Left colon (tissue), 2 donors: ENCODE results near the gene RAD51B. TPM values are rescaled to one million over a fixed set of nuclear protein-coding genes. Genes with fewer than 3 reads are reported as not detected.
"Not testable (repeated sequence)": the region's sequence is repeated elsewhere in the genome, so short reads cannot be mapped to it uniquely, and the experiment has no call there.

Experiments
- ATAC-seq: fragments of 200-7000 bp; cut with Tn5 transposase; one replicate; pipeline ENCODE4 v1.9.1; 2020; ENCODE audit warnings: mild to moderate bottlenecking, moderate library complexity
- DNase-seq, 2 donors: peaks; one replicate each; pipeline ENCODE4 v3.0.0-alpha.2; 2020
- intact Hi-C, 2 donors: fragments of 100-400 bp; cut with DNase I in 1 of 2; cut with micrococcal nuclease in 1 of 2; formaldehyde crosslinking; loops; one replicate each; pipeline versions ENCODE4 v1.11.2 to v1.14.0; 2022; cut with DNase I, micrococcal nuclease
- total RNA-seq, 2 donors: library from RNA; stranded (reverse); fragmentation: NEBNext Ultra II Directional; extraction: Animal tissue kit (Norgen Biotek cat#: 25700); gene quantifications; one replicate each; pipeline ENCODE4 v1.2.1, GENCODE V29; 2021
- donor health status: DM: no; HTN: no; CAD: no.
- donor health status: DM: yes; HTN: yes; CAD: no.

The RAD51B gene
- total RNA-seq, 2 donors from 2014 or later, result 13.7 to 16.8 TPM

- no peak for DNase-seq
- intact Hi-C loops, result no loop called here
- peak; percentile 43 for ATAC-seq
These were observed 345.1 kb downstream of the RAD51B start for GRCh38 chr14:68164711-68165113.

GRCh38 chr14:68165274-68165843 lies 345.8 kb downstream of the RAD51B start:
- DNase-seq (no peak), ATAC-seq (no peak)
- intact Hi-C loops, result no loop called here

DNA sequence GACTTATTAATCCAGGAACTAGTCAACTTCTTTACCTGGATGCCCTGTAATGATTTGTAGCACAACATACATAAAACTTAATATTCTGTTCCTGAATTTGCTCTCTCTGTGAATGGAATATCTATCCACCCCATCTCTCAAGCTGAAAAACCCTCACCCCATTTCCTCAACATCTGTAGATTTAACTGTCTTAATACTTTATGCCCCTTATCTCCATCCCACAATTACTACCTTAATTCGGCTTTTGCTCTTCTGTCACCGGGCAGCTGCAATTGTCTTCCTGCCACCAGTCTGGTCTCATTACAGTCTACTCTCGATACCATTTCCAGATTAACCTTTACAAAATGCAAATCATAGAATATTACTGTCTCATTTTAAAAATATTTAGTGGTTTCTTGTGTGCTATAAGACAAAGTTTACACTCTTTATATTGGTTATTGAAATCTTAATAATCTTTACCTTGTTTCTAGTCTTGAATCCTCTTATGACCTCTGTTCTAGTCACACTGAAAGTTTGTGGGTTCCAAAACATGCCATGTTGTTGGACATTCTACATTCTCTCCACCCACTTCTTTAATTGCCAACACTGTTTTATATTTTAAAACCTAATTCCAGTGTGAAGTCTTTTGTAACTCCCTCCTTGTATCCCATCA lies 347.3 kb downstream of the RAD51B start:
- ATAC-seq (no peak), DNase-seq (no peak)
- intact Hi-C loops, result no loop called here

DNA sequence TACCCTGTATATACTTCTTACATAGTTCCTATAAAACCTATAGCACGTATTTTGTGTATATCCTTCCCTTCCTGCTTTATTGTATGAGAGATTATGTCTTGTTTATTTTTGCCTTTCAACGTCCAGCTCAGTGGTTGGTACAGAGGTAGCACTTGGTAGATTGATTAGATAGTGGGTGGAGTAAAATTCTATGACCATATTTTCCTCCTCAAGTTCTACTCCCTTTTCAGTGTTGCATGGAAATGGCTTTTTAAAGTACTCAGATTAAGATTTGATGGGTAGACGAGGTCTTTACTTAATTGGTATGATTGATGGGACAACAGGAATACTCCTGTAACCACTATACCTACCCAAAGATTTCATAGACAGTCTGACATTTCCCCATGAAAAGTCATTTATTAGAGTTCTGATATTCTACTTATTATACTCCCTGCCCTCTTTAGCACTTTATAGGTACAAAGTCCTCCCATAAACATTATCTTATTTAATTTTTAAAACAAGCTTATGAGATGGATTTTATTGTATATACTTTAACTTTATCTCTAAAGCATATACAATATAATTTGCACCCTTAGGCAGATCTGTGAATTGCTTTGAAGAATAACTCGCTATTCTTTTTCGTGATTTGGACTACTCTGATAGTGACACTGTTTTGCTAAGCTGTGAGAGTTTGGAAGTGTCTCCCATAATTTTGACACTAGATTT lies 348.0 kb downstream of the RAD51B start:
- no peak for DNase-seq
- ATAC-seq, result peak; percentile 78
- intact Hi-C loops, result no loop called here

GRCh38 chr14:68168460-68169109 lies 349.0 kb downstream of the RAD51B start:
- intact Hi-C loops, result no loop called here
- DNase-seq (no peak), ATAC-seq (no peak)

DNA sequence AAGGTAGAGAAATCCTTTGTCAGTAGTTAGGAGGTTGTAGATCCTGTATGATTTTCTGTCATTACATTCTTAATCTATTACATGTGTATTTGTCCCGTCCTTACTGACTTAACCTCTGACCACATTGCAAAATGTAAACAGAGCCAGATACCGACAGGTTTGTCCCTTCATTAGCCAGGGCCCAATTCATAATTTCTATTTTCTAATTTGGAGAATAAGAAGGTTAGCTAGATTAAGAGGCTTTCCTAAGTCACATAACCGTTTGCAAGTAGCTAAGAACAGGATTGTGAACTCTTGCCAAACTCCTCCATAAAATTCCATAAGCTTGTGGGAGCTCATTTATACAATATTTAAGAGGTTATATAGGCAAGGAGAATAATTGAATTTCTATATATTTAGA lies 352.6 kb downstream of the RAD51B start:
- no peak for DNase-seq
- no peak for ATAC-seq
- intact Hi-C loops, result no loop called here

DNA sequence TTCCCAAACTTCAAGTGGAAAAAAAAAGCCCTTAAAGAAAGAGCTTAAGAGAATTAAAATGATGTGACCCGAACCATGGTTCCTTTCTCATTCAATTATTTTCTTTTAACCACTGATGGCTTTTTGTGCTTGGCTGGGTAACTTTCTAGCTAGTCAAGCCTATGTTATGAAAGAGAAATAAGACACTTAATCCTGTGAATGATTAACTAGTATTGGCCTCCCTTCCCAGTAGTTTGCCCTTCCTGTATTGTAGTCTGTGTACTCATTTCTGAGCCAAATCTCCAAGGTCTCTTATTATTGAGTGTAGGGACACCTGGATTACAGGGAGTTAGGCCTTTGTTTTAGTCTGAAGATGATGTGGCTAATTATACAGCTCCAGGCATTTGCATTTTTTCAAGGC lies 353.0 kb downstream of the RAD51B start:
- intact Hi-C loops, result no loop called here
- no peak for DNase-seq
- peak; percentile 91 for ATAC-seq

DNA sequence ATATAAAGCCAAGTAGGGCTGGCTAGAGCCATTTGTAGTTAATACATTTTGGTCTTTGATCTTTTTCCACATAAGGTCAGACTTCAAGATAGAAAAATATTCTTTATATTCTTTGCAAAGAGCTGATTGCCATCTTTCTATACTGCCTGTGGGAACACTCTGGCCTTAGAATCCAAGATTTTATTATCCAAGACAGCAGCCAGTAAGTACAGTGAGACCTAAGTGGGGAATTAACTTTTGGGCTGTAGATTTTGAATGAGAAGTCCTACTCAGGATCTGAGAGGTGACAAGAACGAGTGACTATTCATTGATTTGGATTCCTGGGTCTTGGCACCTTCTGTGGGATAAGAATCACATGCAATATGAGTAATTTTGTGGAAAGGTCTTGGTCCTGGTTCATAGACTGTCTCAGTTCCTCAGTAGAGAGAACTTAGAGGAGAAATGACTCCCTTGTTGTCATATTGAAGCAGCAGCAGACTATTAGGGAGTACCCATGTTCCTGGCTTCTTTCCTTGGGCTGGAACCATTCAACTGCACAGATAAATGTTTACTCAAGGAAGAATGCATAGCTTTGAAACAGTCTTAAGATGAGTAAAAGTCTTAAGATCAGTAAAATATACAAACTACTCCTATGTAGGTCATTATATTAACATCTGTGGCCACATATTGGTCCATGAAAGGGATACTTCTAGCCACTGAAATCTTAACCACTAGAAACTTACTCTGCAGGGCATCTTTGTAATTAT lies 353.8 kb downstream of the RAD51B start:
- intact Hi-C loops, result no loop called here
- DNase-seq (no peak), ATAC-seq (peak; percentile 12)

GRCh38 chr14:68174446-68174845 lies 354.9 kb downstream of the RAD51B start:
- intact Hi-C loops, result no loop called here
- ATAC-seq (no peak), DNase-seq (no peak)

DNA sequence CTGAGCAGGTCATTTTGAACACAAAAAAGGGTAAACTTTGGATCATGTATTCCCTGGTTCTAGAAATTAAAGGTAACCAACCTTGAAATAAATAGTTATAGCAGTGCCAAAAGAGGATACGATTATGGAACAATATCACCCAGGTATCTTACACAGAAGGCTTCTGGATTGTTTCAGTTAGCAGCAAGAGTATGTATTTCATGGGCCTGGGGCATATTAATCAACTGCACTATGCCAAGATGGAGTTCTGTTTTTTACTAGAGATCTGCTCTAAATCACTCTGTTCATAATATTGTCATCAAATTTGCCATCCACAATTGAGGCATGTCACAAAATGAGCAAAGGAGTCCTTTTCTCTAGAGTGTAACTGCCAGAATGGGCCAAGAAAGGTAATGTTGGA lies 357.1 kb downstream of the RAD51B start:
- DNase-seq (no peak), ATAC-seq (no peak)
- intact Hi-C loops, result no loop called here

DNA sequence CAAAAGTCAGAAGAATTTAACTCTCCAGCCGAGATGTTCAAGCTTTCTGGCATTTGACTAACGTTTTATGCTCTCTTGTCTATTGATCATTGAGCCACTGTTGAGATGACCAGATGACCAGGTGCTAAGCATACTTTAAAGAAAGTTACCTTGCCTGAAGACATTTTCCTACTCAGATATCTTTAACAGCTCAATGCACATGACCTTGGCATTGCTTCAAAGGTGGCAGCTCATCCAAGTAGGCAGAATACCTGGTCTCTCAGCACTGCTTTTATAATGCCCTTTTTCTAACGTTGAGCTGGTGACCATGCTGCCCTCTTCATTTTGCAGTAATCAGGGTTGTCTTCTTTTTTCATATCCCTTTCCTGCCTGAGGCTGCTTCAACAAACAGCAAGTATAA lies 358.1 kb downstream of the RAD51B start:
- ATAC-seq, result no peak
- no peak for DNase-seq
- intact Hi-C loops, result no loop called here

- intact Hi-C loops, result no loop called here
- ATAC-seq (no peak), DNase-seq (no peak)
These were observed 358.7 kb downstream of the RAD51B start for GRCh38 chr14:68178282-68178681.

DNA sequence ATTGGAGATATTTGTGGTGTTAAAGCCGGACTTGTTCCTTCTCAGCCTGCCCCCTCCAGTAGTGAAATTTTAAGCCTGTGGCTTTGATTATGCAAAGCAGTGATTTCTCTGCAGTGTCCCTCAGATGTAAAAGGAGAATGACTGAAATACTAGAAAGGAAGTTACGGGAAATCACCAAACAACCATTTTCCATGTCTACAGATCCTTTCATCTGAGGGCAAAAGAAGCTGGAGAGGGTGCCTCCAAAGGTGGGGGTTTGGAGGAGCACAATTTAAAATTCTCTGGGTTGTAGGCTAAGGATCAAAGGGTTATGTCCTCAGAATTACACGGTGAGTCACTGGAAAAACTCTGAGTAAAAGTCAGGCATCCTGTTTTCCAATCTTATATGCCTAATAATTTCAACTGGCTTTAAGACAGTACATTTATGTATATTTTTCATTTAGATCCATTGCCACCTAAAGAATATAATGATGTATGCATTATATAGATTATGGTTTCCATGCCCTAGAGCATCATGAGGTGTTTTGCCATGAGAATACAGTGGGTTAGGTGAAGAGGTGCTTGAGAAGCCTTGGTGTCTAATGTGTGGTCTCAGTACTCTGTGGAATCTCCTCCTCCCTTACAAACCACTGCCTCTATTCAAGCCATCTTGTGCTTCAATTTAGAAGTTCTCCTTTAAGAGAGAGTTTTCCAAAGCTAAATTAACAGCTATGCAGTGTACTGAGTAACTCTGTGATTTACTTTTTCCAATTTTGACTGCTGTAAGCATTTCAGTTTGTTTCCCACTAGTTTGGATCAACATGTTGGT lies 362.1 kb downstream of the RAD51B start:
- ATAC-seq (peak; percentile 44), DNase-seq (no peak)
- intact Hi-C loops, result no loop called here

- ATAC-seq, result no peak
- DNase-seq, result no peak
- intact Hi-C loops, result no loop called here
These were observed 362.9 kb downstream of the RAD51B start for GRCh38 chr14:68182492-68182891.

- intact Hi-C loops, ATAC-seq, DNase-seq: not testable (repeated sequence)
These were observed 367.1 kb downstream of the RAD51B start for GRCh38 chr14:68186500-68187276.

GRCh38 chr14:68188174-68188573 lies 368.6 kb downstream of the RAD51B start:
- intact Hi-C loops, result no loop called here
- ATAC-seq, result no peak

DNA sequence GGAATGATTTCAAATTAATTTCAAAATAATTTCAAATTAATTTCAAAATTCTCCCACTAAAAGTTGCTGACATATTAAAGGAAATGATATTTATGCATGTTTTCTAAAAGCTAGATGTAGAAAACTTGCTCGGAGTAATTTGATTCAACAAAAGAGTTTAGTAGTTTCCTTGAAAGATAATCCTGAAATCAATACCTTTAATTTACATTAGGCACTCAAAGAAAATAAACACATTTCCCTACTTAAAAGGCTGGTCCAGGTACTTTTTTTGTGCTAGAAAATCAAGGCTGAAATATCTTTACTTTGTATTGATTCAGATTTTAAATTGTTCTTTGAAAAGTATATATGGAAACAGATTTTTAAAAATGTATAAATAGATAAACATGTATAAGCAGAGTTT lies 370.5 kb downstream of the RAD51B start:
- ATAC-seq (no peak), DNase-seq (no peak)
- intact Hi-C loops, result loop anchor here in 1 of 2 donors (10.0 kb wide), 1 partner anchor 45 kb away; no protein-coding TSS in a partner anchor

More at GRCh38 chr14:68188174-68188573, 368.6 kb downstream of the RAD51B start:
- DNase-seq, result no peak
